Neutrophil (primary cell): ENCODE results near the gene PDF.
"Not testable (repeated sequence)": the region's sequence is repeated elsewhere in the genome, so short reads cannot be mapped to it uniquely, and the experiment has no call there.

ENCODE experiments used
- H3K27ac ChIP-seq: fragments of 200-600 bp; sonication (generic); 2 replicates; pipeline ENCODE4 v1.5.1; 2016; ENCODE audit warnings: mild to moderate bottlenecking, moderate library complexity
- H3K27me3 ChIP-seq: fragments of 200-600 bp; sonication (generic); 2 replicates; pipeline ENCODE4 v1.6.0; 2016; ENCODE audit warnings: mild to moderate bottlenecking
- H3K36me3 ChIP-seq: fragments of 200-600 bp; sonication (generic); 2 replicates; pipeline ENCODE4 v1.5.1; 2017
- H3K4me1 ChIP-seq, 2 experiments: fragments of 200-600 bp in 1 of 2; sonication (generic) in 1 of 2; 1 replicate in 1 of 2; 2 replicates in 1 of 2; pipeline versions ENCODE4 v1.5.1 to v1.6.1; 2013 to 2016; ENCODE audit warnings: low read depth in 1 of 2, low read length in 1 of 2, mild to moderate bottlenecking in 1 of 2, moderate library complexity in 1 of 2; ENCODE audit not compliant: control insufficient read depth in 1 of 2, insufficient read depth in 1 of 2
- H3K4me3 ChIP-seq, 2 experiments: fragments of 200-600 bp in 1 of 2; sonication (generic) in 1 of 2; 1 replicate in 1 of 2; 2 replicates in 1 of 2; pipeline ENCODE4 v1.5.1; 2013 to 2016; ENCODE audit warnings: low read depth in 1 of 2, low read length in 1 of 2, mild to moderate bottlenecking in 1 of 2, moderate library complexity in 1 of 2
- H3K9me3 ChIP-seq: fragments of 200-600 bp; sonication (generic); 2 replicates; pipeline ENCODE4 v1.5.1; 2016
- TF ChIP-seq, protein P1 (sequence below): fragments of 200-600 bp; sonication (generic); IDR thresholded peaks from 2 replicates; pipeline ENCODE4 v1.5.1; 2016; ENCODE audit warnings: antibody characterized with exemption

Gene PDF

DNA sequence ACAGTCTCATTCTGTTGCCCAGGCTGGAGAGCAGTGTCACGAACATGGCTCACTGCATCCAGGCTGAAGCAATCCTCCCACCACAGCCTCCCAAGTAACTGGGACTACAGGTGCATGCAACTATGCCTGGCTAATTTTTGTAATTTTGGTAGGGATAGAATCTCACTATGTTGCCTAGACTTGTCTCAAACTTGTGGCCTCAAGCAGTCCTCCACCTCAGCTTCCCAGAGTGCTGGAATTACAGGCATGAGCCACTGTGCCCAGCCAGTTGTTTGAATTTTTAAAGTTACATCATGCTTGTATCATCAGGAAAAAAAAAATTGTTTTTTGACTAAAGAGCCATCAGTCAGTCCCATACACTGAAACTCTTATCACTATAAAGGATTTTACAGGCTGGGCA lies 36.3 kb downstream of the PDF start:
- no peak overlapping the region for H3K27ac ChIP-seq
- TF ChIP-seq, protein P1, sequence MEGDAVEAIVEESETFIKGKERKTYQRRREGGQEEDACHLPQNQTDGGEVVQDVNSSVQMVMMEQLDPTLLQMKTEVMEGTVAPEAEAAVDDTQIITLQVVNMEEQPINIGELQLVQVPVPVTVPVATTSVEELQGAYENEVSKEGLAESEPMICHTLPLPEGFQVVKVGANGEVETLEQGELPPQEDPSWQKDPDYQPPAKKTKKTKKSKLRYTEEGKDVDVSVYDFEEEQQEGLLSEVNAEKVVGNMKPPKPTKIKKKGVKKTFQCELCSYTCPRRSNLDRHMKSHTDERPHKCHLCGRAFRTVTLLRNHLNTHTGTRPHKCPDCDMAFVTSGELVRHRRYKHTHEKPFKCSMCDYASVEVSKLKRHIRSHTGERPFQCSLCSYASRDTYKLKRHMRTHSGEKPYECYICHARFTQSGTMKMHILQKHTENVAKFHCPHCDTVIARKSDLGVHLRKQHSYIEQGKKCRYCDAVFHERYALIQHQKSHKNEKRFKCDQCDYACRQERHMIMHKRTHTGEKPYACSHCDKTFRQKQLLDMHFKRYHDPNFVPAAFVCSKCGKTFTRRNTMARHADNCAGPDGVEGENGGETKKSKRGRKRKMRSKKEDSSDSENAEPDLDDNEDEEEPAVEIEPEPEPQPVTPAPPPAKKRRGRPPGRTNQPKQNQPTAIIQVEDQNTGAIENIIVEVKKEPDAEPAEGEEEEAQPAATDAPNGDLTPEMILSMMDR: no peak
- H3K27me3 ChIP-seq: no peaks in the 10 kb centered on the region
- H3K36me3 ChIP-seq: no peaks in the 10 kb centered on the region
- H3K4me1 ChIP-seq: peaks cover 12 to 13% of the 10 kb centered on the region in 2 experiments
- no peak overlapping the region for H3K4me3 ChIP-seq
- no peaks in the 10 kb centered on the region for H3K9me3 ChIP-seq

DNA sequence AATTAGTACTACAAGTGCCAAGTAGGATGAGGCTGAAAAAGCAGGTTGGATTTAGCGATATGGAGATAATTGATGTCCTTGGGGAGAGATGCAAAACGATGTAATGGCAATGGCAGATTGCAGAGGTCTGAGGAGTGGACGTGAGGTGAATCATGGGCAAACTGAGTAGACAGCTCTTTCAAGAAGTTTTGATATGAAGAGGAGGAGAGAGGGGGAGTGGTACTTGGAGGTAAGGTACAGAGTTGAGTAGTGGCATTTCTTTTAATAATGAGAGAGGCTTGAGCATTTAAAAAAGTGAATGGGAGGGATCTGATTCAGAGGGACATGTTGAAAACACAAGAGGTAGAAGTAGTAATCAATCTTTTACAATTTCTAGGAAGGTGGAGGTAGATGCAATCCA lies 37.0 kb downstream of the PDF start:
- Histone ChIP-seq H3K36me3 (no peaks in the 10 kb centered on the region), H3K27ac (no peak overlapping the region), H3K9me3 (no peaks in the 10 kb centered on the region), H3K27me3 (no peaks in the 10 kb centered on the region), H3K4me3 (no peak overlapping the region), H3K4me1 (peaks cover 6% of the 10 kb centered on the region in 2 experiments)
- TF ChIP-seq, protein P1: no peak

DNA sequence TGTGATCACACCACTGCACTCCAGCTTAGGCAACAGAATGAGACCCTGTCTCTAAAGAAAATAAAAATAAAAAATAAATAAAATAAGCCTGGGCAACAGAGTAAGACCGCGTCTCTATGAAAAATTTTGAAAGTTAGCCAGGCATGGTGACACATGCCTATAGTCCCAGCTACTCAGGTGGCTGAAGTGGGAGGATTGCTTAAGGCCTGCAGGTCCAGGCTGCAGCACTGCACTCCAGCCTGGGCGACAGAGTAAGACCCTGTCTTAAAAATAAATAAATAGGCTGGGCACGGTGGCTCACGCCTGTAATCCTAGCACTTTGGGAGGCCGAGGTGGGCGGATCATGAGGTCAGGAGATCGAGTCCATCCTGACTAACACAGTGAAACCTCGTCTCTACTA lies 38.7 kb downstream of the PDF start:
- not testable (repeated sequence) for H3K36me3 ChIP-seq, H3K9me3 ChIP-seq

DNA sequence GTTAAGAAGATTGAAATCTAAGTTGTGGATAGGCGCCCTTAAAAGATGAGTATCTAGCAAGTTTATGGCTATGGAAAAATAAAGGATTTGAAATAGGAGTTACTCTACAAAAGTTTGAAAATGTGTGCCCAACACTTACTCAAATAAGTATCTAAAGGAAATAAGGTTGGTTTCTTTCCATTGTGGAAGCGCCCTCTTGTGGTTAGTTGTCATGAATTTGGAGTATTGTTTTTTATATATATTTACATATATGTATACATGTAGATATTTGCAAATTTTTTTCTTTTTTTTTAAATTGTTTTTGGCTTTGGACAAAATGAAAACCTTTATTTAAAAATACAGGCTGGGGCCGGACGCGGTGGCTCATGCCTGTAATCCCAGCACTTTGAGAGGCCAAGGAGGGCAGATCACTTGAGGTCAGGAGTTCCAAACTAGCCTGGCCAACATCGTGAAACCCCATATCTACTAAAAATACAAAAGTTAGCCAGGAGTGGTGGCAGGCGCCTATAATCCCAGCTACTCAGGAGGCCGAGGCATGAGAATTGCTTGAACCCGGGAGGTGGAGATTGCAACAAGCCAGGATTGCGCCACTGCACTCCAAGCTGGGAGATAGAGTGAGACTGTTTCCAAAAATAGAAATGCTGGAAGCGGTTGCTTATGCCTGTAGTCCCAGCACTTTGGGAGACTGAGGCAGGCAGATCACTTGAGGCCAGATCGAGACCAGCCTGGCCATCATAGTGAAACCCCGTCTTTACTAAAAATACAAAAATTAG lies 43.3 kb downstream of the PDF start:
- Histone ChIP-seq H3K4me1 (peaks cover 0 to 4% of the 10 kb centered on the region in 2 experiments), H3K36me3 (peaks cover 19% of the 10 kb centered on the region), H3K9me3 (no peaks in the 10 kb centered on the region), H3K4me3 (no peak overlapping the region), H3K27me3 (no peaks in the 10 kb centered on the region), H3K27ac (no peak overlapping the region)
- TF ChIP-seq, protein P1: no peak

More for the DNA sequence above, 38.7 kb downstream of the PDF start:
- not testable (repeated sequence) for H3K27me3 ChIP-seq, H3K4me1 ChIP-seq, H3K4me3 ChIP-seq, H3K27ac ChIP-seq

DNA sequence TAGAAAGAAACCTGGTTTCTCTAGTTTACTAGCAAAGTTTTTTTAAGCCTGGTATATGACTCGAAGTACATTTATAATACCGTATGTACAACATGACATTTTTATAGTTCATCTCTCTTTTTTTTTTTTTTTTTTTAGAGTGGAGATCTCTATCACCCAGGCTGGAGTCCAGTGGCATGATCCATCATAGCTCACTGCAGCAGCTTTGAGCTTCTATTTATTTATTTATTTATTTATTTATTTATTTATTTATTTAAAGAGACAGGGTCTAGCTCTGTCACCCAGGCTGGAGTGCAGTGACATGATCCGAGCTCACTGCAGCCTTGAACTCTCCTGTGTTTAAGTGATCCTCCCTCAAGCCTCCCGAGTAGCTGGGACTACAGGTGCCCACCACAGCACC lies 45.1 kb downstream of the PDF start:
- Histone ChIP-seq H3K4me1 (peaks cover 0 to 4% of the 10 kb centered on the region in 2 experiments), H3K27ac (no peak overlapping the region), H3K9me3 (no peaks in the 10 kb centered on the region), H3K4me3 (no peak overlapping the region), H3K36me3 (peaks cover 19% of the 10 kb centered on the region), H3K27me3 (no peaks in the 10 kb centered on the region)
- TF ChIP-seq, protein P1: no peak

DNA sequence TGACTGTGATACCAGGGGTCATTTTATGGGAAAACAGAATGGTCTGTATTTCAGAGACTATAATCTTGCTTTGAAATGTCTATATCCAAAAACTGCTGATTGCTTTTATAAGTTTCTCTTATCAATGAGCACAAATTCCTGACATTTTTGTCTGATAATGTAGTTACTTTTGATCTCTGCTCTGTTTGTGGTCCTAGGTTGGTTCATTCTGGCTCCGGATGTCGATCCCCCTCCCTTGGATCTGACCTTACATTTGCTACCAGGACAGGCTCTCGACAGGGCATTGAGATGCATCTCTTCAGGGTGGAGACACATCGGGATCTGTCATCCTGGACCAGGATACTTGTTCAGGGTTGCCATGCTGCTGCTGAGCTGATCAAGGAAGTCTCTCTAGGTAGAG lies 46.5 kb downstream of the PDF start:
- TF ChIP-seq, protein P1: no peak
- H3K9me3 ChIP-seq: no peaks in the 10 kb centered on the region
- peaks cover 0 to 4% of the 10 kb centered on the region in 2 experiments for H3K4me1 ChIP-seq
- H3K4me3 ChIP-seq: no peak overlapping the region
- H3K36me3 ChIP-seq: peaks cover 19% of the 10 kb centered on the region
- H3K27ac ChIP-seq: no peak overlapping the region
- no peaks in the 10 kb centered on the region for H3K27me3 ChIP-seq
